Peyer's patch (tissue), 4 donors: ENCODE measurements around the gene NAT10.

ENCODE experiments used
- POLR2A ChIP-seq, 2 donors: fragments of 450-650 bp; IDR thresholded peaks; one replicate each; pipeline ENCODE4 v1.5.1; 2017; ENCODE audit warnings: antibody characterized with exemption in 2 of 2, mild to moderate bottlenecking in 2 of 2, moderate library complexity in 2 of 2
- TF ChIP-seq, protein P1 (sequence below), 6 experiments: fragments of 450-650 bp in 4 of 6; fragments of 200-600 bp in 2 of 6; sonication (generic) in 1 of 6; IDR thresholded peaks; one replicate each; pipeline ENCODE4 v1.5.1; 2017 to 2019; ENCODE audit warnings: antibody characterized with exemption in 6 of 6, mild to moderate bottlenecking in 3 of 6, moderate library complexity in 1 of 6

- TF ChIP-seq, protein P1, sequence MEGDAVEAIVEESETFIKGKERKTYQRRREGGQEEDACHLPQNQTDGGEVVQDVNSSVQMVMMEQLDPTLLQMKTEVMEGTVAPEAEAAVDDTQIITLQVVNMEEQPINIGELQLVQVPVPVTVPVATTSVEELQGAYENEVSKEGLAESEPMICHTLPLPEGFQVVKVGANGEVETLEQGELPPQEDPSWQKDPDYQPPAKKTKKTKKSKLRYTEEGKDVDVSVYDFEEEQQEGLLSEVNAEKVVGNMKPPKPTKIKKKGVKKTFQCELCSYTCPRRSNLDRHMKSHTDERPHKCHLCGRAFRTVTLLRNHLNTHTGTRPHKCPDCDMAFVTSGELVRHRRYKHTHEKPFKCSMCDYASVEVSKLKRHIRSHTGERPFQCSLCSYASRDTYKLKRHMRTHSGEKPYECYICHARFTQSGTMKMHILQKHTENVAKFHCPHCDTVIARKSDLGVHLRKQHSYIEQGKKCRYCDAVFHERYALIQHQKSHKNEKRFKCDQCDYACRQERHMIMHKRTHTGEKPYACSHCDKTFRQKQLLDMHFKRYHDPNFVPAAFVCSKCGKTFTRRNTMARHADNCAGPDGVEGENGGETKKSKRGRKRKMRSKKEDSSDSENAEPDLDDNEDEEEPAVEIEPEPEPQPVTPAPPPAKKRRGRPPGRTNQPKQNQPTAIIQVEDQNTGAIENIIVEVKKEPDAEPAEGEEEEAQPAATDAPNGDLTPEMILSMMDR (IDR thresholded peaks at IDR 0.05) = no peak
- TF ChIP-seq POLR2A (IDR thresholded peaks at IDR 0.05) = no peak
These were observed 56.5 kb downstream of the NAT10 start for GRCh38 chr11:34161812-34162492.
